Muscle of leg (tissue), 11 donors: ENCODE data around the gene SPAG8. TPM values are rescaled to one million over a fixed set of nuclear protein-coding genes. Genes with fewer than 3 reads are reported as not detected.

Experiments
- DNase-seq: peaks from one replicate; pipeline ENCODE4 v3.0.0; 2013
- H3K27ac ChIP-seq: one replicate; pipeline ENCODE4 v1.5.1; 2013; ENCODE audit warnings: mild to moderate bottlenecking, low read length, control low read depth
- H3K27me3 ChIP-seq: one replicate; pipeline ENCODE4 v1.6.1; 2013; ENCODE audit warnings: low read length; ENCODE audit not compliant: control insufficient read depth, insufficient read depth
- H3K36me3 ChIP-seq: one replicate; pipeline ENCODE4 v1.6.1; 2013; ENCODE audit warnings: low read length; ENCODE audit not compliant: control insufficient read depth, insufficient read depth
- H3K4me1 ChIP-seq: one replicate; pipeline ENCODE4 v1.6.1; 2013; ENCODE audit warnings: low read length; ENCODE audit not compliant: control insufficient read depth, insufficient read depth
- H3K4me3 ChIP-seq: one replicate; pipeline ENCODE4 v1.5.1; 2013; ENCODE audit warnings: low read length, control low read depth
- H3K9me3 ChIP-seq: replicated peaks from 2 replicates; pipeline ENCODE4 v1.6.1; 2013; ENCODE audit warnings: low read depth, low read length; ENCODE audit not compliant: control insufficient read depth
- WGBS: methylation state at CpG from one replicate; pipeline ENCODE4 v1.1.5; 2013; ENCODE audit warnings: missing lambda C conversion rate; ENCODE audit not compliant: insufficient coverage; 5-methylcytosine and 5-hydroxymethylcytosine counted together
- polyA plus RNA-seq, 8 donors: library from polyadenylated mRNA; unstranded; fragments of 120-200 nt; gene quantifications; one replicate each; pipeline versions ENCODE4 v1.2.1 to v1.2.3, GENCODE V29; 2013; ENCODE audit warnings: inconsistent platforms in 1 of 8, low replicate concordance in 1 of 8; ENCODE audit not compliant: insufficient read length in 8 of 8, insufficient read depth in 1 of 8
- total RNA-seq: library from RNA; stranded (reverse); fragments of 120-200 nt; gene quantifications from one replicate; pipeline ENCODE4 v1.2.4, GENCODE V29; 2013

Gene SPAG8
- total and polyA plus RNA-seq, 9 donors = 1.3 to 3.1 (median 2.0) TPM

DNA sequence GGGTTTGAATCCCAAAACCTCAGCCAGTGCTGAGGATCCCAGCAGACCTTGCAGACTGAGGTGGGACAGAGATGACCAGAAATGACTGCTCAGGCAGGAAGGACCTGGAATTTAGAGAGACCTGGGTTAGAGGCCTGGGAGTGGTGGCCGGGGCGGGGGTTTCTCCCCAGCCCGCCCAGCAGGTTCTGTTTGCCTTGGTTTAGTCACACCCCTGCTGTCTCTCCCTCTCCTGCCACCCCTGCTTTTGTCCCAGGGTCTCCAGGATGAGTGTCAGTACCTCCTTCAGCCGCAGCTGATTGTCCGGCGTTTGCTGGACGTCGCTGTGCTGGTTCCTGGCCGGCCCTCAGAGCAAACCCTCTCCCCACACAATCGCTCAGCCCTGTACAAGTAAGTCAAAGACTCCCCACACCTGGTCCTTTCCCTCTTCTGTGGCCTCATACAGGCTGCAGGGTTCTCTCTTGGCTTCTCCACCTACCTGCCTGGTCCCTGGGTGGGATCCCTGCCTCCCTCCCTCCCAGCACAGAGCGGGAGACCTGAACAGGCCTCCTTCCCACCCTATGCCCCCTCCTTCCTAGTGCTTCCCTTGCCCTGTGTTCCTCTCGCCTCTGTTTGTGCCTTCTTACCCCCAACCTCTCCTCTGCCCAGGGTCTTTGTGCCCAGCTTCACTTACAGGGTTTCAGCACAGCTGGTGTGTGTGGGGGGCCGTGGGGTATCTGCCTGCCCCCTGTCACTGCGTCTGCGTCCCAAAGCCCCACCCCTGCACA is 29.0 kb upstream of the SPAG8 start:
- H3K27ac ChIP-seq = no peak overlapping the region
- H3K36me3 ChIP-seq = peaks cover 19% of the 10 kb centered on the region
- no peak for DNase-seq
- H3K9me3 ChIP-seq = no peaks in the 10 kb centered on the region
- 89% methylated on average over 13 of the region's 15 CpGs for WGBS
- H3K4me1 ChIP-seq = peaks cover 22% of the 10 kb centered on the region
- no peak overlapping the region for H3K4me3 ChIP-seq
- peaks cover 34% of the 10 kb centered on the region for H3K27me3 ChIP-seq

DNA sequence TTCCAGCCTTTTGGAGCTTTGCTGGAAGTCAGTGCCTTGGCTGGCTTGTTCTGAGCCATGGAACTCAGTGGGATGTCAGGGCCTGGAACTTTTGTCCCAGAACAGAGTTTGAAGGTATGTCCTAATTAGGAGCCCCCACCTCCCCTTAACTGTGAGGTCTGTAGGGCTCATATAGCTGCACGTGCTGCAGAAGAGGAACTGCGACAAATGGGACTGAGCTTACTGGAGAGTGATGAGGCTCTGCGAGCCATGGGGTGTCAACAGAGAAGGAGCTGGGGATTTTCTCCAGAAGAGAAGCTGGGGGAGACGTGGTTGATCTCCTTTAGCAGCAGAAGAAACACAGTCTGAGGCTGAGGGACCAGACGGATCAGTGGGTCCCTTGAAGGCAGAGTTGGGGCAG is 27.9 kb upstream of the SPAG8 start:
- DNase-seq = no peak
- Histone ChIP-seq H3K27ac (no peak overlapping the region), H3K9me3 (no peaks in the 10 kb centered on the region), H3K36me3 (peaks cover 27% of the 10 kb centered on the region), H3K27me3 (peaks cover 36% of the 10 kb centered on the region), H3K4me3 (no peak overlapping the region), H3K4me1 (peaks cover 12% of the 10 kb centered on the region)
- WGBS = 79% methylated on average over 5 of the region's 5 CpGs

DNA sequence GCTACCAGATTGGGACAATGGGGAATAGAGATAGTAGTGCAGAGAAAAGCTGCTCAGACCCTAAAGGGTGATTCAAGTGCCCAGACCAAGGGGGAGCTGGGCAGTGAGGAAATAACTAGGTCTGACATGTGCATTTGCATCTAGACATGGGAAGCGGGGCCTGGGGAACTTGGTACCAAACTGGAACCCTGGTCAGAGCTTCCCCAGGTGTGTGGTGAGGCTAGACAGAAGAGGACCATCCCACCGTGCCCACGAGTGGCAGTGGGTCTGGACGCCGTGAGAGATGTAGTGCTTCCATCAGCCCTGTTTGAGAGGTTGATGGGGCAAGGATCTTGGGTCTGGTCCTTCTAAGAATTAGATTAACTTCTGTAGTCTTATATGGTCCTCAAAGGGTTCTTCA is 24.5 kb upstream of the SPAG8 start:
- WGBS = 100% methylated on average over 1 of the region's 5 CpGs
- DNase-seq = no peak
- Histone ChIP-seq H3K9me3 (no peaks in the 10 kb centered on the region), H3K4me1 (peaks cover 22% of the 10 kb centered on the region), H3K4me3 (no peak overlapping the region), H3K36me3 (peaks cover 17% of the 10 kb centered on the region), H3K27ac (no peak overlapping the region), H3K27me3 (peaks cover 41% of the 10 kb centered on the region)

DNA sequence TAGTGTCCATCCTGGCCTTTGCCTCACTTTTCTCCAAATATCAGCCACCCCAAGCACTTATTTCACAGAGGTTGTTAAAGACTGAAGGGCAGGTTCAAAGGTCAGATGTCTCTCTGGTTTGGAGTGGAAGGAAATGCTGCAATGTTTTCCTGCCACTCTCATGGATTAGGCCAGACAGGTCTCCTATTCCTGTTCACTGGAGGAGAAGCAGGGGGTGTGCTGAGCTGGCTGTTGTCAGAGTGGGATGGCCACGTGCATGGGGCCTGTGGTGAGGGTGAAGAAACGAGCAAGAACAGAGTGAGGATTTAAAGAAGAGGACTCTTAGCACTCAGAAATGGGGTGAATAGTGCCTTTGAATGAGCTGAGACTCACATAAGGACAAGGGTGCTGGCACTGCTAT is 23.7 kb upstream of the SPAG8 start:
- H3K4me1 ChIP-seq = peaks cover 24% of the 10 kb centered on the region
- H3K4me3 ChIP-seq = no peak overlapping the region
- 78% methylated on average over 2 of the region's 2 CpGs for WGBS
- no peaks in the 10 kb centered on the region for H3K9me3 ChIP-seq
- H3K27ac ChIP-seq = no peak overlapping the region
- H3K27me3 ChIP-seq = peaks cover 35% of the 10 kb centered on the region
- no peak for DNase-seq
- peaks cover 17% of the 10 kb centered on the region for H3K36me3 ChIP-seq

DNA sequence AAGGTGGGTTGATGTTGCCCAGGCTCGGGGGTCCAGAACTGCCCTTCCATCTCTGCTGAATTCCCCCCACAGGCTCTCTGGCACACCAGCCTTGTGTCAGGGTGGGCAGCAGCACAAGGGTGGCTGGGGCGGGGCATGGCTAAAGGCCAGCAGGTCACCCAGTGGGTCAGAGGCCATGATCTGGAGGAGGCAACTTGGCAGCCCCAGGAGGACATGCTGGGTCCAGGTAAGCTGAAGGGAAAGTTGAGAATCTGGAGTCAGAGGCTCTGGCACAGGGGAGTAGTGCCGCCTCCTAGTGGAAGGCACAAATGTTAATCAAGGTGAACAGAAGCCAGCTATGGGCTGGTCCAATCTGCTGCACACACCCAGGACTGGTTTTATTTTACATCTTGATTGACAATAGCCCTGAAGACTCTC is 23.2 kb upstream of the SPAG8 start:
- peaks cover 30% of the 10 kb centered on the region for H3K27me3 ChIP-seq
- WGBS = 100% methylated on average over 3 of the region's 3 CpGs
- DNase-seq = no peak
- H3K4me3 ChIP-seq = no peak overlapping the region
- H3K4me1 ChIP-seq = peaks cover 29% of the 10 kb centered on the region
- no peak overlapping the region for H3K27ac ChIP-seq
- H3K9me3 ChIP-seq = no peaks in the 10 kb centered on the region
- H3K36me3 ChIP-seq = peaks cover 17% of the 10 kb centered on the region

DNA sequence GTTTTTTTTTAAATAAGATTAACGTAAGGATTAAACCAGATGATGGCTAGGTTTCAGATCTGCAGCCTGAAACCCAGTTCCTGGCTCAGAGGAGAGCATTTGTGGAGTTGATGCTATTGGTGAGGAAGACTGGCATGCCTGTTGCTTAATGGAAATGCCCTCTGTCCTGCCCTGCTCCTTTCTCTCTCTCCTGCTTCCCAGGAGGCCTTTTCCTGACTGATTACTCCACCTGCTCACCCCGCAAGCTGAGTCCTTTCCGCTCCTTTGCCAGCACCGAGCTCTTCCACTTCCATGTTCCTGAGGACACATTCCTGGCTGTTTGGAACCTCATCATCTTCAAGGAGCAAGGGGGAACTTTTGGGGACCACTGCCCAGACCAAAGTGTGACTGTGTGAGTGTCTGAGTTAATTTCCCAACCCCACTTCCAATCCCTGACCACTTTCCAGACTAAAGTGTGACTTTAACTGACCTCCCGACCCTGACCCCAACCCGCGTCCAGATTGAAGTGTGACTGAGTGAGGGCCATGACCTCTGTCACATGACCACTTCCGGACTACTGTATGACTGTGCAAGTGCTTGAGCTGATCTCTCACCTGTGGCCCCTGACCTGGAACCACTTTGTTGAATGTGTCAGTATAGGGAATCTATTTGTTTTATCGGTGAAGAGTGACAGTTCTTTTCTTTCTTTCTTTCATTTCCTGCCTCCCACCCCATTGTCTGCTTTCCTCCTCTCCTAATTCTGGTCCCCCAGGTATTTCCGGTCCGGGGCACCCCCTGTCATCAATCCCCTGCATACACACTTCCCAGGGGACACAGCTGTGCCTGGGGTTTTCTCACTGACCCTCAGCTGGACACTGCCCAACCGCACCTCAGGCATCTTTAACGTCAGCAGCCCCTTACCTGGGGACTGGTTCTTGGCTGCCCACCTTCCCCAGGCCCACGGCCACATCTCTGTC is 22.5 kb upstream of the SPAG8 start:
- Histone ChIP-seq H3K4me3 (no peak overlapping the region), H3K27ac (peak overlapping the region; percentile 6), H3K36me3 (peaks cover 17% of the 10 kb centered on the region), H3K9me3 (no peaks in the 10 kb centered on the region), H3K27me3 (peaks cover 24% of the 10 kb centered on the region), H3K4me1 (peaks cover 34% of the 10 kb centered on the region)
- WGBS = 72% methylated on average over 5 of the region's 14 CpGs
- DNase-seq = no peak

DNA sequence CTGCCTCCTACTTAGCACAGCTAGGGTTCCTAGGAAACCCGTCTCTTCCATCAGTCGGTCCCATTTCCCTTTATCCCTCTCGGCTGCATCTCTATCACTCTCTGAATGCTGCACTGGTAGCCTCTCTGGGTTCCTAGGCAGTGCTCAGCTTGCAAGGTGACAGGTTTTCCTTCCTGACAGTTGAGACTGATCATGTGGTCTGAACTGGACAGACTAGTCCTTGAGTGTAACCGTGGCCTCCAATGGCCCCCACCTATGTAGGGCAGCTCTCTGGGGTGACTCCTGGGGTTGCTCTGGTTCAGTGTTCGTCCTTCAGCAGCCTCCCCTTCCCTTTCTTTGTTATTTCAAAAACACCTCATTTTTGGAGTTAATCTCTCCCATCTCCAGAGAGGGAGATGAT is 20.8 kb upstream of the SPAG8 start:
- Histone ChIP-seq H3K4me1 (peaks cover 39% of the 10 kb centered on the region), H3K36me3 (peaks cover 16% of the 10 kb centered on the region), H3K27ac (no peak overlapping the region), H3K27me3 (peaks cover 21% of the 10 kb centered on the region), H3K4me3 (no peak overlapping the region), H3K9me3 (no peaks in the 10 kb centered on the region)
- DNase-seq = no peak
- WGBS = 58% methylated on average over 4 of the region's 5 CpGs

DNA sequence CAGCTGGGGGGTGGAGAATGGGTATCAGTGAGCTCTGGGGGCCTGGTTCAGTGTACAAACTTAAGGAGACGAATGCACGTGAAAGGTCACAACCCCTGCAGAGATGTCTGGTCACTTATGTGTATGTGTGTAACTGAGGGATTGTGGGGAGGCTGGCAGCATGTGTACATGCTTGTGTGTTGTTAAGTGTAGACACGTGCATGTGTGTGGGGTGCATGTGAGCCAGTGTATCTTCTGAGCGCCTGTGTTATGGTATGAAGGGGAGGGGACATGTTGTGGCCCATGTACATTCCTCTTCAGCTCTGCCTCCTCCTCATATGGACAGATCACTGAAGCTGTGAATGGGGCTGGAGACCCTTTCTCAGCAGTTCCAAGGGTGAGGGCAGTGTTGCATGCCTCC is 19.0 kb upstream of the SPAG8 start:
- Histone ChIP-seq H3K27me3 (peaks cover 18% of the 10 kb centered on the region), H3K4me3 (no peak overlapping the region), H3K27ac (no peak overlapping the region), H3K36me3 (peaks cover 10% of the 10 kb centered on the region), H3K9me3 (no peaks in the 10 kb centered on the region), H3K4me1 (peaks cover 39% of the 10 kb centered on the region)
- WGBS = 77% methylated on average over 4 of the region's 4 CpGs
- no peak for DNase-seq

DNA sequence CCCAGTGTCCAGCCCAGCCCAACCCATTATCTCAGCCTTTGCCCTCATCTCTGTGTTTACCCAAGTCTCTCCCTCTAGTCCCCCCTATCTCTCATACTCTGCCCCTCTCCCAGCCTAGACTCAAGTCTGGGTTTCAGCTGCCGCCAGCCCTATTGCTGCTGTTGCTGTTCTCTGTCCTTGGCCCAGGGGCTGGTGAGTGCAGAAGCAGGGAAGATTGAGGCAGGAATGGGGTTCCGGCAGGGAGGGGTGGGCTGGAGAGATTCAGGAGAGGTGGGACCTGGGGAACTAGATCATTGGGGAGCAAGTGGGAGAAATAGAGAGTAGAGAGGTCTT is 17.7 kb upstream of the SPAG8 start:
- Histone ChIP-seq H3K27ac (peak overlapping the region; percentile 79), H3K36me3 (peaks cover 2% of the 10 kb centered on the region), H3K9me3 (no peaks in the 10 kb centered on the region), H3K27me3 (peaks cover 18% of the 10 kb centered on the region), H3K4me3 (peak overlapping the region; percentile 60), H3K4me1 (peaks cover 39% of the 10 kb centered on the region)
- WGBS = 50% methylated on average over 1 of the region's 2 CpGs
- no peak for DNase-seq

DNA sequence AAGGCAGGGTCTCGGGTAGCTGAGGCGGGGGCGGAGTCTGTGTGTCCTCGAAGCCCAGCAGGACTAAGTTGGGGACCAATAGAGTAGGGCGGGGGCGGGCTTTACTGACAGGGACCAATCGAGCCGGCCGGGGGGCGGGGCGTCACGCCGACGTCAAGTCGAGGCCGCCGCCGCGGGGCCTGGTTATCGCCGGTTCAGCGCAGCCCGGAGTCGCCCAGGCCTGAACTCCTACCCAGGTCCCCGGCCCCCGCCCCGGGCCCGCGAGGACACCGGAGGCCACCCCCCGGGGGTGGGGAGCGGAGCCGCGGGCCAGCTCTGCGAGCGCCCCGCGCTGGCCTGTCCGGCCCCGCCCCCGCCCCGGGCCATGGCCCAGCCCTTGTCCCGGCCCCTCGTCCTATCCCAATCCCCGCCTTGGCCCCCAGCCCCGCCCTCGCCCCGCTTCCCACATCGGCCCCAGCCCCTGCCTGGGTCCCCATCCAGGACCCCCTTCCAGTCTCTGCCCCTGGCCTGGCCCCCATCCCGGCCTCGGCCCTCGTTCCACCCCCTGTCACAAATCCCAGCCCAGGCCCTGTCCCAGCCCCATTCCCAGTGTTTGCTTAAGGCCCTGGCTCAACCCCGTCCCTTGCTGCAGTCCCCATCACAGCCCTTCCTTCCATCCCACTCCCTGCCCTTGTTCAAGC is 17.2 kb upstream of the SPAG8 start, which contains the start of gene TMEM8B:
Gene TMEM8B, plus strand, starts transcription at position 145 of the 680 bp plus-strand sequence. Its CDS starts 220 bp downstream, at position 365.
- peaks cover 35% of the 10 kb centered on the region for H3K4me1 ChIP-seq

More for the DNA sequence above, 17.2 kb upstream of the SPAG8 start, which contains the start of gene TMEM8B:
- no peaks in the 10 kb centered on the region for H3K9me3 ChIP-seq
- peak within 1 kb of the TSS; percentile 60 for H3K4me3 ChIP-seq
- peaks cover 14% of the 10 kb centered on the region for H3K27me3 ChIP-seq
- DNase-seq = peak; percentile 98
- WGBS = under 1% methylated on average over 51 of the region's 53 CpGs
- no peaks in the 10 kb centered on the region for H3K36me3 ChIP-seq
- H3K27ac ChIP-seq = peak within 1 kb of the TSS; percentile 79
